Measurements from ENCODE around the gene PRSS53. TPM values are rescaled to one million over a fixed set of nuclear protein-coding genes. Genes with fewer than 3 reads are reported as not detected.
"Not testable (repeated sequence)": the region's sequence is repeated elsewhere in the genome, so short reads cannot be mapped to it uniquely, and the experiment has no call there.

PRSS53 gene
- total and polyA plus RNA-seq, 3 donors from 2014 or later, result 1.1 to 6.1 (median 2.7) TPM

DNA sequence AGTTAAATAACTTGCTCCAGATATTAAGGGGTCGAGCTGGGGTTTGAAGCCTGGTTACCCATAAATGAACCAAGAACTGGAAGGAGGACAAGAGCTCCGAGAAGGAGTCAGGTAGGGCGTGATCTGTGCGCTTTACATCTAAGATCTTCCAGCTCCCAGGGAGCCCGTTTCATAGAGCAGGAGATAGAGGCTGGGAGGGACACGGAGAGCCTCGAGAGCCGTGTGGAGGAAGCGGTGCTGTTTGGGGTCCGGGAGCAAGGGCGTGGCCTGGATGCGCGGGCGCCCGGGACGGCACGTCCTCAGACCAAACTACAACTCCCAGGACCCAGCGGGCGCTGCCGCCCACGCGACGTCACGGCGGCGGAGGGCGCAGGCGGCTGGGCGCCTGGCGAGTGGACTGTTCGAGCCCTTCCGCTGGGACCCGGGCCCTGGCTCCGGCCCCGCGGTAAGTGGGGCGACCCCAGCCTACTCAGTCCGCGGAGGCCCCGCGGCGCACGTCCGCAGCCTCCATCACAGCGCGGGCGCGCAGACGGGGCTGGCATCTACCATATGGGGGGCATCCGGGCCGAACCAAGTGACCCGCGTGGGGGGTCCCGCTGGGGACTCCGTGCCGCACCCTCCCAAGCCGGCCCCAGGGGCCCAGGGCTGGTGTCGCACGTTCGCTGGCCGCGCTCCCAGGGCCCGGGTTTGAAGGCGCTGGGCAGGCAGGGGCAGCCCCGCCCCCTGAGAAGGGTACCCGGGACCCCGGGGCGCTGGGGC lies 19.5 kb upstream of the PRSS53 start, which contains the start of gene BCKDK:
Gene BCKDK, plus strand, starts transcription at position 352 of the 759 bp plus-strand sequence. CDS start 838 bp downstream, outside the sequence.
- WGBS, 2 donors, result 4 to 13% methylated on average over 11 to 53 of the region's 68 CpGs
- no peak for TF ChIP-seq CTCF (IDR thresholded peaks at IDR 0.05)
- no peak for TF ChIP-seq POLR2A (IDR thresholded peaks at IDR 0.05)
- peak; percentile 82 for DNase-seq

DNA sequence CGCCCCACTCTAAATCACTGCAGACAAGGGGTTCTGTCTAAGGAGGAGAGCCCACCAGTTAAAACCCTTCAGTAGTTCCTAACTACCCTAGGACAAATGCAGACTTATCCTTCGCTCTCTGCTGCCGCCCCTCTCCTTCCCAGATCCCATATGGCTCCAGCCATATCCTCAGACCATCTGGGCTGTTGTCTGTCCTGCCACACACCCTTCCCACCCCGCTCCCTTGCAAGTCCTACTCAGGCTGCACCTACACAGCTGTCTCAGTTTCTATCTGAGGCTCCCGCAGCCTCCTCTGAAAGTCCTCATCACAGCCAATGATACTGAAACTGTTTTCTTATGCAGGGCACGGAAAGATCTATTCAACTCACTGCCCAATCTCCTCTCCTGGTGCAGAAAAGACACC lies 18.7 kb upstream of the PRSS53 start:
- Histone ChIP-seq H3K27ac (no peak overlapping the region), H3K9me3 (no peaks in the 10 kb centered on the region), H3K4me3 (no peak overlapping the region), H3K36me3 (ENCODE audit: low read depth, missing control alignments) (no peaks in the 10 kb centered on the region), H3K27me3 (no peaks in the 10 kb centered on the region), H3K4me1 (peaks cover 17% of the 10 kb centered on the region)
- intact Hi-C loops (cut with DNase I; ENCODE audit: low total_unique reads), result no loop called here
- no peak for DNase-seq
- WGBS, 2 donors, result 75 to 83% methylated on average over 6 of the region's 6 CpGs
- TF ChIP-seq CTCF (IDR thresholded peaks at IDR 0.05), result no peak
- TF ChIP-seq POLR2A (IDR thresholded peaks at IDR 0.05), result no peak

More for the DNA sequence above, 19.5 kb upstream of the PRSS53 start, which contains the start of gene BCKDK:
- Histone ChIP-seq H3K27ac (peak within 1 kb of the TSS; percentile 88 to 93), H3K9me3 (no peaks in the 10 kb centered on the region), H3K4me1 (peaks cover 23% of the 10 kb centered on the region), H3K27me3 (no peaks in the 10 kb centered on the region), H3K36me3 (ENCODE audit: low read depth, missing control alignments) (no peaks in the 10 kb centered on the region), H3K4me3 (peak within 1 kb of the TSS; percentile 80 to 85)
- intact Hi-C loops (cut with DNase I; ENCODE audit: low total_unique reads), result no loop called here

- TF ChIP-seq CTCF (IDR thresholded peaks at IDR 0.05), result no peak
- no peak for TF ChIP-seq POLR2A (IDR thresholded peaks at IDR 0.05)
- intact Hi-C loops (cut with DNase I; ENCODE audit: low total_unique reads), result no loop called here
- no peaks in the 10 kb centered on the region for H3K9me3 ChIP-seq
- H3K36me3 ChIP-seq (ENCODE audit: low read depth, missing control alignments), result no peaks in the 10 kb centered on the region
- no peaks in the 10 kb centered on the region for H3K27me3 ChIP-seq
- peaks cover 17% of the 10 kb centered on the region for H3K4me1 ChIP-seq
- H3K4me3 ChIP-seq, result no peak overlapping the region
- 86 to 89% methylated on average over 28 of the region's 28 CpGs for WGBS, 2 donors
- no peak overlapping the region for H3K27ac ChIP-seq
- no peak for DNase-seq
These were observed 18.0 kb upstream of the PRSS53 start for GRCh38 chr16:31106509-31107464.

GRCh38 chr16:31105677-31106213 lies 17.0 kb upstream of the PRSS53 start:
- intact Hi-C loops (cut with DNase I; ENCODE audit: low total_unique reads), result no loop called here
- peak overlapping the region; percentile 34 to 38 for H3K4me3 ChIP-seq
- H3K27me3 ChIP-seq, result no peaks in the 10 kb centered on the region
- H3K9me3 ChIP-seq, result no peaks in the 10 kb centered on the region
- peaks cover 17% of the 10 kb centered on the region for H3K4me1 ChIP-seq
- DNase-seq, result peak; percentile 94
- H3K36me3 ChIP-seq (ENCODE audit: low read depth, missing control alignments), result no peaks in the 10 kb centered on the region
- peak overlapping the region; percentile 64 to 76 for H3K27ac ChIP-seq
- TF ChIP-seq POLR2A (IDR thresholded peaks at IDR 0.05), result no peak
- TF ChIP-seq CTCF (IDR thresholded peaks at IDR 0.05), result peak; percentile 83 to 94 (median 85)
- 8 to 11% methylated on average over 25 to 33 of the region's 33 CpGs for WGBS, 2 donors

GRCh38 chr16:31100876-31101641 lies 12.3 kb upstream of the PRSS53 start:
- H3K36me3 ChIP-seq (ENCODE audit: low read depth, missing control alignments); DNase-seq; H3K9me3 ChIP-seq; H3K4me3 ChIP-seq; H3K27ac ChIP-seq; H3K4me1 ChIP-seq; H3K27me3 ChIP-seq; intact Hi-C loops (cut with DNase I; ENCODE audit: low total_unique reads): not testable (repeated sequence)
- 54 to 57% methylated on average over 13 of the region's 13 CpGs for WGBS, 2 donors

Measured in testis (tissue), 3 donors.